Measurements from ENCODE around the gene FBXL19. TPM values are rescaled to one million over a fixed set of nuclear protein-coding genes. Genes with fewer than 3 reads are reported as not detected.

Gene FBXL19, protein sequence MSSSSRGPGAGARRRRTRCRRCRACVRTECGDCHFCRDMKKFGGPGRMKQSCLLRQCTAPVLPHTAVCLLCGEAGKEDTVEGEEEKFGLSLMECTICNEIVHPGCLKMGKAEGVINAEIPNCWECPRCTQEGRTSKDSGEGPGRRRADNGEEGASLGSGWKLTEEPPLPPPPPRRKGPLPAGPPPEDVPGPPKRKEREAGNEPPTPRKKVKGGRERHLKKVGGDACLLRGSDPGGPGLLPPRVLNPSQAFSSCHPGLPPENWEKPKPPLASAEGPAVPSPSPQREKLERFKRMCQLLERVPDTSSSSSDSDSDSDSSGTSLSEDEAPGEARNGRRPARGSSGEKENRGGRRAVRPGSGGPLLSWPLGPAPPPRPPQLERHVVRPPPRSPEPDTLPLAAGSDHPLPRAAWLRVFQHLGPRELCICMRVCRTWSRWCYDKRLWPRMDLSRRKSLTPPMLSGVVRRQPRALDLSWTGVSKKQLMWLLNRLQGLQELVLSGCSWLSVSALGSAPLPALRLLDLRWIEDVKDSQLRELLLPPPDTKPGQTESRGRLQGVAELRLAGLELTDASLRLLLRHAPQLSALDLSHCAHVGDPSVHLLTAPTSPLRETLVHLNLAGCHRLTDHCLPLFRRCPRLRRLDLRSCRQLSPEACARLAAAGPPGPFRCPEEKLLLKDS
- 14.0 and 15.2 TPM in 2 replicates for total RNA-seq

DNA sequence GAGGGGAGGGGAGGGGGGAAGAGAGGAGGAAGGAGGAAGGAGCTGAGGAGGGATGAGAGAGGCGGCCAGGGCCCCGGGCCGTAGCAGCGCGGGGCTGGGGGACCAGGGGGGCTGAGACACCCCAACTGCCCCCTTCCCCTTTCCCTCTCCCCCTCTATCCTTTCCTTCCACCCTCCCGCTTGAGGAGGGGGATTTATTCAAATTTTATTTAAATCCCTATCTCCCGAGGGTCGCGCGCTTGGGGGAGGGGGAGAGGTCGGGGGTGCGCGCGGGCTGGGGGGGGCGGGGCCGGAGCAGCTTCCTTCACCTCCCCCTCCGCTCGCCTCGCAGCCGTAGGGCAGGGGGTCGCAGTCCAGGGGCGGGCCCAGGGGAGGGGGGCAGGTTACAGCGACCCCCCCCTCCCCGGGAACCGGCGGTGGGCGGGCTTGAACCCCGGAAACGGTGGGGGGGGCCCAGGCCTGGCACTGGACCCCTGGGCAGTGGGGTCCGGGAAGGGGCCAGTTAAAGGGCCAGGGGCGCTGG, at the start of gene FBXL19:
FBXL19 (plus strand) TSS at position 19 of the 522 bp plus-strand sequence. CDS start 2,183 bp downstream, outside the sequence.

DNA sequence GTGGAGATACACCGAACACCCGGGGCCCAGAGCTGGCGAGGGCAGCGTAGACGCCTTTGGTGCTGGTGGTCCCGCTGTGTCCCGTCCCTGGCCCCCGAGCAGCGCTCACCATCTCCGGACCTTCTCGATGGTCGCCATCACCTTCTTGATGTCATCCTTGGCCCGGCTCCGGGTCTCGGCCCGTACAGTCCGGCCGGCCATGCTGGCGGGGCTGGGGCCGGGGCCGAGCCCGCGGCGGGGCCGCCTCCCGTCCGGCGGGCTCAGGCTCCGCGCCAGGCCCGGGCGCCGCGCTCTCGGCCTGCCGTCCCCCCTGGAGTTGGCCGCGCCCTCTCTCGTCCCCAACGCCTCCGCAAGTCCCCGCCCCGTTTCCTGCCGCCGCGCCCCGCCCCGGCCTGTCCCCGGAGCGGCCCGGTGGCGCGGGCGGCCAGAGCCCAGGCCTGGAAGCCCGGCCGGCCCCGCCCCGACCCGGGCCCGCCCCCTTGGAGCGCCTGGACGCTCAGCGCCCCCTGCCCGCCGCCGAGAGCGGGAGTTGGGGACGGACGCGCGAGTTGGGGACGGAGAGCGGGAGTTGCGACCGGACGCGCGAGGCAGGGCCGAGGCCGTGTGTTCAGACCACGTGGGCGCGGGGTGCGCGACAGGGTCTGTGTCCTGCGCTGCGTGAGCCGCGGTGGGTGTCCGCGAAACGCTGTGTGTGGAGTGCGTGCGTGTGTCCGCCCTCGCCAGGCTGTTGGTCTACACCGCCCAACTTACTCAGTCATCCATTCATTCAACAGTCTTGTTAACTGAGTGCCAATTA, 29.4 kb upstream of the FBXL19 start, which contains the start of gene BCL7C:
BCL7C (minus strand) TSS at position 334 of the 796 bp plus-strand sequence; CDS start at position 201, 133 bp downstream.

DNA sequence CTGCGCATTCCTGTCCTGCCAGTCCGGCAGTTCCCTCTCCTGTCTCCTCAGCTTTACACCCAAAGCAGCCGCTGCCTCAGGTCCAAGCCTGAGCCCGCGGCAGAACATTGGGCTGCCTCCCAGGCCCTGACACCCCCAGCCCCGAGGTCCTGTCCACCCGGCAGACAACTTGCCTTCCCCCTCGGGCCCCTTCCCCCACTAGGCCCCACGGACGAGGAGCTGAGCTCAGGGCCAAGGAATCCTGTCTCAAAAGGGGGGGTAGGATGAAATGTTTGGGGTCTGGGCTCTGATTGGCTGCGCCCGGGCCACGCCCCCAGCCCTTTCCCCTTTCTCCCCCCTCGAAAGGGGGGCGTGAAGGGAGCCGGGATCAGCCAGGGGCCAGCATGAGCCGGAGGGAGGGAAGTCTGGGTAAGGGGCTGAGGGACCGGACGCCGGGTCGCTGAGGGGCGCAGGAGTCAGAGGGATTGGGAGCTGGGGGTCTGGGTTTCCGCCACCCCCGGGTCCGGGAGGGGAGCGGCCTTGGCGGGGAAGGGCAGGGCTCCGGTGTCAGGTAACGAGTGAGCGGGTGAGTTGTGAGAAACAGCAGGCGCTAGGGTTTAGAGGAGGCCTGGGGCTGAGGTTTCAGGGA, 27.0 kb upstream of the FBXL19 start, which contains the start of gene CTF1:
CTF1 (plus strand) TSS at position 354 of the 628 bp plus-strand sequence; CDS start at position 384, 30 bp downstream.

DNA sequence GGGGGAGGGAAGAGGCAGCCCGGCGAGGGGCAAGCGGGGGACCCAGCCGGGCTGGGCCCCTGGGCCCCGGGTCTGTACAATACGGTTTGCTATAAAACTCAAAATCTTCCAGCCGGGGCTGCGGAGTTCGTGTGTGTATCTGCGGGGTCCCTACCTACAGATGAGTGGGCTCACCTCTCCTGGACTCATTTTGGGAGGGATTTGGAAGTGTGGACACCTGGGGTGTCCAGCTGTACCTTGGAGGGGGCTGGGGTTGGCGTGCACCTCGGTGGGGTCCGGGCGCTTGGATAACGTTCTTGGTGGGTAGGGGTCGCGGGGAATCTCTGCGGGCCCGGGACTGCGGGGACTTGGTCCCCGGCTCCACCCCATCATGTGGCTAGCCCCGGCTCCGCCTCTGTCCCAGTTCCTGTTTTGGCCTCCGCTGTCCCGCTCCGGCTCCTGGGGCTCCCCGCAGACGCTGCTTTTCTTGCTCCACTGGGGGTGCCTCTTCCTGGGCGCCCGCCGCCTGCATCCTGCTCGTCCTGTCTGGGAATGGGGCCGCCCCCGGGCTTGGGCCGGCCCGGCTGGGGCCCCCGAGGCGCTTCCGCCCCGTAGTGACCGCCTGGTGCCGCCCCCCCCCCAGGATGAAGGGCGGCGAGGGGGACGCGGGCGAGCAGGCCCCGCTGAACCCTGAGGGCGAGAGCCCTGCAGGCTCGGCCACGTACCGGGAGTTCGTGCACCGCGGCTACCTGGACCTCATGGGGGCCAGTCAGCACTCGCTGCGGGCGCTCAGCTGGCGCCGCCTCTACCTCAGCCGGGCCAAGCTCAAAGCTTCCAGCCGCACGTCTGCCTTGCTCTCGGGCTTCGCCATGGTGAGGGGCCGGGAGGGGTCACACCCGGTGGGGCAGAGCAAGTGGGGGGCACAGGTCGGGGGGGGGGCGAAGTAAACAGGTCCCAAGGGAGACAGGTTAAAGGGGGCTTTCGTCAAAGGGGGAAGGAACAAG, 25.6 kb downstream of the FBXL19 start, which contains the start of gene ORAI3:
ORAI3 (plus strand) TSS at position 402 of the 983 bp plus-strand sequence; CDS start at position 624, 222 bp downstream.

DNA sequence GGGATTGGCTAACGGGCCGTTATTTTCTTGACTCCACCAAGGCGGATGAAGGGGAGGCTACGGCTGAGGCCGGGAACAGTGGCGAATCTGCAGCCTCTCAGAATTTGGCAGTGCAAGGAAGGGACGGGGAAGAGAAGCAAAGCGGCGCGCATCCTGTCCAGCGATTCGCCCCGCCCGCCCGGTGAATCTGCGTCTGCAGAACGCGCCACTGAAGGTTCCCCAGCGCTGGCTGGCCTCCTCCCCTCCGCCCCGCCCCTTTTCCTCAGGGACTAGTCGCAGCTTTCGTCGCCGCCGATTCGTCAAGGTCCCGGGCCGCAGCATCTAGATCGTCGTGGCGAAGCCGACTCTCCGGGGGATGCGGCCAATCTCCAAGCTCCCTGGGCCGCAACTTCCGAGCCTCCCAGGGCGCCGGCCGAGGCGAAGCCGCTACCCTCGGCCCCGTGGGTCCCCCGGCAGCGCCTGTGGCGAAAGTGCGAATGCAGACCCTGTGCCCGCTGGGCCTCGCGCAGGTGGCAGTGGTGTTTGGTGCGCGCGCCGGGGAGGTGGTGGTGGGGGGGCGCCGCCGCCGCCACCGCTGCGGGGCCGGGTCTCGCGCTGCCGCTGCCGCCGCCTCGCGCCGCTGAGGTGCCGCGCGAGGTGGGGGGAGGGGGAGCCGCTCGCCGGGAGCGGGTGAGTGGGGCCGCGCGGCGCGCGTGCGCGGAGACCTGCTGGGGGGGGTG, 34.2 kb downstream of the FBXL19 start, which contains the start of gene SETD1A:
SETD1A (plus strand) TSS at position 299 of the 719 bp plus-strand sequence. CDS start 978 bp downstream, outside the sequence.

DNA sequence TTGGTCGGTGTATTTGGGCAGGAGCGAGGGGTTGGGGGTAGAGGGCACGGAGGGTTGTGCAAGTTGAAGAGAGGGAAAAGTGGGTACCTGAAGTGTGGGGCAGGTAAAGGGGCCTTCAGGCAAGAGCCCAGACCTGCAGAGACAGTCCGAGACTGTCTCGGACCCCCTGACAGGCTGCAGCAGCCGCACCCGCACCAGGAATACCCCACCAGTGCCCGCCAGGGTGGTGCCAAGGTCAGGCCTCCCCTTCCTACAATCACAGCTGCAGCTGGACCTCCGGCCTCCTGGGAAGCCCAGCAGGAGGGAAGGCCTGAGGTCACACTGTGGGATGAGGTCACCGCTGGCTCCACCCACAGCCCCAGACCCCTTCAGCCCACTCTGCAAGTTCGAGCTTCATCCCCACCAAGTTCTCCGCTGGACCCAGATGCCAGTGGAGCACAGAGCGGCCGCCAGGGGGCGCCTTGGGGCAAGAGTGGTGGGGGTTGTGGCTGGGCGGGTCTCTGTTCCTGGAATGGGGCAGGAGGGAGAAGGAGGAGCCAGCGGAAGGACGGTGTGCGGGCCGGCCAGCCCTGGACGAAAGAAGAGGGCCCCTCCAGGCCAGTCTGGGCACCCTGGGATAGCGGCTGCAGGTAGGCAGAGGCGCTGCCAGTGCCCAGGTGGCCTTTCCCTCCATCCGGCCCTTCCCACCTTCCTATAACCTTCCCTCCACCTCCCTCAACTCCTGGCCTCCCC, 61.5 kb downstream of the FBXL19 start, which contains the start of gene HSD3B7:
HSD3B7 (plus strand) TSS at position 539 of the 732 bp plus-strand sequence. CDS start 452 bp downstream, outside the sequence.

Other genes with a start within 250 kb of the FBXL19 start
- 20.4 and 51.7 TPM in 2 replicates for gene SRCAP, start 224.4 kb upstream of the FBXL19 start, total RNA-seq
- 10.7 and 15.0 TPM in 2 replicates for gene PHKG2, start 175.1 kb upstream of the FBXL19 start, total RNA-seq
- 0.65 and 0.82 TPM in 2 replicates for gene CFAP119, start 161.5 kb upstream of the FBXL19 start, total RNA-seq
- 42.7 and 67.6 TPM in 2 replicates for gene RNF40, start 161.2 kb upstream of the FBXL19 start, total RNA-seq
- 3.7 and 6.2 TPM in 2 replicates for gene ZNF629, start 136.4 kb upstream of the FBXL19 start, total RNA-seq
- 23.1 and 27.8 TPM in 2 replicates for gene BCL7C, start 29.5 kb upstream of the FBXL19 start, total RNA-seq
- gene CTF1, start 27.0 kb upstream of the FBXL19 start, total RNA-seq: under 0.01 and 0.19 TPM in 2 replicates
- 13.5 and 16.0 TPM in 2 replicates for gene ORAI3, start 25.5 kb downstream of the FBXL19 start, total RNA-seq
- 1.6 and 5.4 TPM in 2 replicates for gene SETD1A, start 34.2 kb downstream of the FBXL19 start, total RNA-seq
- gene HSD3B7, start 61.6 kb downstream of the FBXL19 start, total RNA-seq: 17.3 and 22.2 TPM in 2 replicates
- 1.1 TPM in 1 of 2 replicates, not detected in the other for gene STX1B, start 87.1 kb downstream of the FBXL19 start, total RNA-seq
- 19.3 and 35.1 TPM in 2 replicates for gene STX4, start 110.0 kb downstream of the FBXL19 start, total RNA-seq
- 5.7 and 6.3 TPM in 2 replicates for gene ZNF668, start 150.7 kb downstream of the FBXL19 start, total RNA-seq
- 7.8 and 16.0 TPM in 2 replicates for gene ZNF646, start 150.8 kb downstream of the FBXL19 start, total RNA-seq
- 0.81 and 1.6 TPM in 2 replicates for gene PRSS53, start 165.4 kb downstream of the FBXL19 start, total RNA-seq
- gene VKORC1, start 171.2 kb downstream of the FBXL19 start, total RNA-seq: 59.1 and 60.7 TPM in 2 replicates
- gene BCKDK, start 184.8 kb downstream of the FBXL19 start, total RNA-seq: 12.3 and 19.4 TPM in 2 replicates
- 27.8 and 36.9 TPM in 2 replicates for gene KAT8, start 194.1 kb downstream of the FBXL19 start, total RNA-seq
- not detected in 2 replicates for gene PRSS8, start 212.2 kb downstream of the FBXL19 start, total RNA-seq
- 0.31 TPM in 1 of 2 replicates, not detected in the other for gene PRSS36, start 226.5 kb downstream of the FBXL19 start, total RNA-seq

Data from bladder microvascular endothelial cell (primary cell).